Stimulated activated CD8-positive, alpha-beta memory T cell treated with anti-CD3 and anti-CD28 coated beads, Interleukin-12 subunit alpha, Interleukin-12 subunit beta, amount 100 ng/mL, for 4 hours (primary cell): Measurements from ENCODE around the gene IGSF22.
"Not testable (repeated sequence)": the region's sequence is repeated elsewhere in the genome, so short reads cannot be mapped to it uniquely, and the experiment has no call there.

ENCODE experiments used
- DNase-seq: peaks from one replicate; pipeline ENCODE4 v3.0.0-alpha.2; 2020; ENCODE audit warnings: low read depth

IGSF22 gene

GRCh38 chr11:18691467-18692140, 34.4 kb downstream of the IGSF22 start:
- DNase-seq, result not testable (repeated sequence)

DNA sequence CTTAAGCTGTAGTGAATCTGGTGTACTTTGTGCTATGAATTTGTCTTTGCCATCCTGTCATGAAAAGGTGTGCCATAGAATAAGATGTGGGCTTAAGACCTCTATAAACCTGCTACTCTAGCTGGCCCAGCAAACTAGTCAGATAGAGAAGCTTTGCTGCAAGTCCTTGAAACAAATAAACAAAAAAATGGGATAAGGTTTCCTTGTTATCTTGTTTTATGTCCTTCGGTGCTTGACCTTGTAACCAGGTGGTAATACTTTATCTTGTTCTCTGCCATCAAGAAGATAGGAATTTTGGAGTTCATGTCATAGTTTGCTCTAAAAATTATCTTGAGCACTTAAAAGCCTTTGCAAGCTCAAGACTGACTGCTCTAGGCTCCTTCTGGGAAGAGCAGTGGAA, 41.7 kb downstream of the IGSF22 start:
- DNase-seq, result no peak

DNA sequence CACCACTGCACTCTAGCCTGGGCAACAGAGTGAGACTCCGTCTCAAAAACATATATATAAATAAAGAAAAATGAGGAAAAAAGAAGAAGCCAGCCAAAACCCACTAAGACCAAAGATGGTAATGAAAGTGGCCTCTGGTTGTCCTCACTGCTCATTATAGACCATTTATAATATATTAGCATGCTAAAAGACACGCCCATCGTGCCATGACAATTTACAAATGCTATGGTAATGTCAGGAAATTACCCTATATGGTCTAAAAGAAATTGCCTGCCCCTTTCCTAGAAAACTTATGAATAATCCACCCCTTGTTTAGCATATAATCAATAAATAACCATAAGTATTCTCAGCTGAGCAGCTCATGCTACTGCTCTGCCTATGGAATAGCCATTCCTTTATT, 43.5 kb downstream of the IGSF22 start:
- no peak for DNase-seq

GRCh38 chr11:18681949-18682348, 44.0 kb downstream of the IGSF22 start:
- DNase-seq, result not testable (repeated sequence)

- no peak for DNase-seq
Observed at GRCh38 chr11:18677560-18677959, 48.4 kb downstream of the IGSF22 start.

DNA sequence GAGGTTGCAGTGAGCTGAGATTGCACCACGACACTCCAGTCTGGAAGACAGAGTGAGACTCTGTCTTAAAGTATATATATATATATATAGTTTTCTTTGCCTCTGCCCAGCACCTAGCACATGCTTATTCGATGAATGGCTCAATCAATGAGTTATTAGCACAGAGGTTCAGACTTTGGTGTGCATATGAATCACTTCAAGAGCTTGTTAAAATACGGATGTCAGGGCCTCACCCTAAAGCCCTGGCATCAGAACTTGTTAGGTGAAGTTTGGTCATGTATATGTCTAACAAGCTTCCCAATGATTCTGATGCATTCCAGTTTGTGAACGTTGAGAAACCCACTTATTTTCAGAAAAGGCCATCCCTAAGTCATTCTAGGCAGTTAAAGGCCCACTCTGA, 49.2 kb downstream of the IGSF22 start:
- no peak for DNase-seq

DNA sequence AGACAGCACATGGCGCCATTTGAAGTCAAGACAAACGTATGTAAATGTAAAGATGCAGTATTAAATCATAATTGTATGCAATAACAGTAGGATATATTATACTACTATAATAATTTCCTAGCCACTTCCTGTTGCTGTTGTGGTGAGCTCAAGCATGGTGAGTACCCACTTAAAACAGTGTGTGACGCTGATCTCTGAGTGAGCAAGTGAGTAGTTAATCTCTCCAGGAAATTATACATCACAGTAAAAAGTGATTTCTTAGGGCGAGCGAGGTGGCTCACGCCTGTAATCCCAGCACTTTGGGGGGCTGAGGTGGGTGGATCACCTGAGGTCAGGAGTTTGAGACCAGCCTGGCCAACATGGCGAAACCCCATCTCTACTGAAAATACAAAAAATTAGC, 53.8 kb downstream of the IGSF22 start:
- peak; percentile 6 for DNase-seq

DNA sequence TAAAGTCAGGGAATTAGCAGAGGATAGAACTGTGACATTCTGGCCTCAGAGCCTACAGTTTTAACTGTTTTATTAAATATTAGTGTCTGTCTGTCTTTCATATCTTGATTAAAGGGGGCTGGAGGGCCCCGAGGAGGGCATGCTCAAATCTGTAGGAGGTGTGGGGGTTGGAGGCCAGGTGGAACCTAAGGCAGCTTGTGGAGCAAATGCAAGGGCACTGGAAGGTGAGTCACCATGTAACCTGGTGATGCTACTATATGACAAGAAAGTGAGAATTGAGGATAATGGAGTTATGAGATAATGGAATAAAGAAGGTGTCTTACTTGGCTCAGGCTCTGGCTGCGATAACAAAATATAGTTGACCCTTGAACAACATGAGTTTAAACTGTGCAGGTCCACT, 54.7 kb downstream of the IGSF22 start:
- peak; percentile 1 for DNase-seq

GRCh38 chr11:18669711-18670110, 56.3 kb downstream of the IGSF22 start:
- no peak for DNase-seq

DNA sequence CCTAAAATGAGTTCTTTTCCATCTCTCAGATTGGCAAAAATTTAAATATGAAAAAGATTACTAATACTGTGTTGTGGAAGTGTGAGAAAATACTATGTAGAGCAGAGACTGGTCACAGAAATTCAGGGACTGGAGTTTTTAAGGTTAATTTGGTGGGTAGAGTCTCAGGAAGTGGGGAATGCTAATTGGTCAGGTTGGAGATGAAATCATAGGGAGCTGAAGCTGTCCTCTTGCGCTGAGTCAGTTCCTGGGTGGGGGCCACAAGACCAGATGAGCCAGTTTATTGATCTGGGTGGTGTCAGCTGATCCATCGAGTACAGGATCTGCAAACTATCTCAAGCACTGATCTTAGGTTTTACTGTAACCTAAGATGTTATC, 56.8 kb downstream of the IGSF22 start:
- no peak for DNase-seq

GRCh38 chr11:18668131-18668530, 57.9 kb downstream of the IGSF22 start:
- no peak for DNase-seq

- DNase-seq, result not testable (repeated sequence)
Observed at GRCh38 chr11:18665353-18665872, 60.6 kb downstream of the IGSF22 start.

GRCh38 chr11:18657673-18658072, 68.3 kb downstream of the IGSF22 start:
- no peak for DNase-seq
